ENCODE results near the gene GARNL3.
A peak's percentile ranks its signal among the peaks of the same experiment; 100 is the strongest.

The GARNL3 gene

DNA sequence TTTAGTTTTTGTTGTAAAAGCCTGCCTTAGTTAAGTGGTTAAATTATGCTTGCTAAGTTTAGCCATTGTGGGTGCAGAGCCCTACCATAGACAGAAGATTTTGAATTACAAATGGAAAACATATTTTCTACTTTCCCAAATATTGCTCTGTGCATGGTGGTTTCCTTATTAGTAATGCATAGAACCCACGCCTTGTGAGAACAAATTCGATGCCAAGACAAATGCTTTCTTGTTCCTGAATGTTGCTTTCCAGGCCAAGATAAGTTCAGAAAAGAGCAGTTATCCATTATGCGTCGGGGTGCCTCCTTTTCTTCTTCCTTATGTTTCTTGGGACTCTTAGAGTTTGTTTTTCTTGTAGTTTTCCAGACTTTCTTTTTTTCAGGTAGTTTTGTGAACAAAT, 31.0 kb upstream of the GARNL3 start:
- no peak for DNase-seq (ENCODE audit: low read depth, low spot score)

GRCh38 chr9:127233989-127234388, 30.6 kb upstream of the GARNL3 start:
- DNase-seq (ENCODE audit: low read depth, low spot score): no peak

DNA sequence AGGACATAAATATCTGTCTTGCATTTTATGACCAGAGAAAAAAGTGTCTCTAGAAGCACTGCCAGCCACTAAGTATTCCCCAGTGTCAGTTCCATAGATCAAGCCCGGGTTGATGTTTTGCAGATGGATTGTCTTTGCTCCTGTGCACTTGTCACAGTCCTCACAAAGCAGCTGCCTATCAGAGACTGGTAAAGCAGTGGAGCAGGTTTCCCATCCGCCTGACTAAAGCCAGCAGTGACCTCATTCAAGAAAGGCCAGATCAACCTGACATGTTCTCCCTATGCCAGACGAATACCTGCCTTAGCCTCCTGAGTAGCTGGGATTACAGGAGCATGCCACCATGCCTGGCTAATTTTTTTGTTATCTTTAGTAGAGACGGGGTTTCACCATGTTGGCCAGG, 26.8 kb upstream of the GARNL3 start:
- no peak for DNase-seq (ENCODE audit: low read depth, low spot score)

DNA sequence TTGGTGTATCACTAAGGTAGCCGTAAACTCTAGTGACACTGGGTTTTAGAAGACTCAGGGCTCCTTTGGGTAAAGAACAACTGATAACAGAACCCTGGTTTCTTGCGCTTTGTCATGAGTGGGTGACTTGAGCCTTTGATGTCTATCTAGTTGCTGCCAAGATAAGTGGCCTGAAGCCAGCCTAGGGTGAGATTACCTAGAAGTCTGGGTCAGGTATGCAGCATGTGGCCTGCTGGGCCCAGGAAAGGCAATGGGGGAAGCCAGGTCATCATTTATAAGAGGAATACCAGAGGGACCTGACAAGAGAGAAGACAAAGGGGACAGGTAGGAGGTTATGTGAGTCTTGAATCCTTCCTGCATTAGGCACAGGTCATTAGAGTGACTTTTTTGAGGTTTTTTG, 23.2 kb upstream of the GARNL3 start:
- DNase-seq (ENCODE audit: low read depth, low spot score): no peak

- peak; percentile 98 for DNase-seq (ENCODE audit: low read depth, low spot score)
Observed at GRCh38 chr9:127244609-127245601, 19.7 kb upstream of the GARNL3 start.

DNA sequence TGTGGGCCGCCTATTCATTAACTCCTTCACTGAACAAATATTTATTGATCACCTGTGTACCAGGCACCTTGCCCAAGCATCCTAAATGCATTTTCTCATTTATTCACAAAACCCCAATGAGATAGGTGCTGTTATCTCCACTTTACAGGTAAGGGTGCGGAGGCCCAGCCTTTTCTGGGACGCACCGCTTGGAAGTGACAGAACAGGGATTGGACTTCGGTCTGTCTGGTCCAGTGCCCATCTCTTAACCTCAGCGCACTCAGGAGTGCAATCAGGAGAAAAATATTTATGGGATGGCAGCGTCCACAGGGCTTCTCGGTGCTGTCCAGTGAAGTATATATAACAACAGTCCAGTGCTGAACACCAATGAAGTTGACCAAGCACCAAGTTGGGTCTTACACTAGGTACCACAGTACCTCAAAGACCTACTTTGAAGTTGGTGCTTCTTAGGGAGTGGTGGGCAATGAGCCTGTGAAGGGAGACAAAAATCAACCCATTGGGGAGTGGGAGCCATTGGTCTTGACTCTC, 18.9 kb upstream of the GARNL3 start:
- no peak for DNase-seq (ENCODE audit: low read depth, low spot score)

GRCh38 chr9:127248241-127248640, 16.3 kb upstream of the GARNL3 start:
- no peak for DNase-seq (ENCODE audit: low read depth, low spot score)

GRCh38 chr9:127249877-127250276, 14.7 kb upstream of the GARNL3 start:
- DNase-seq (ENCODE audit: low read depth, low spot score): no peak

GRCh38 chr9:127250896-127251391, 13.6 kb upstream of the GARNL3 start:
- DNase-seq (ENCODE audit: low read depth, low spot score): no peak

DNA sequence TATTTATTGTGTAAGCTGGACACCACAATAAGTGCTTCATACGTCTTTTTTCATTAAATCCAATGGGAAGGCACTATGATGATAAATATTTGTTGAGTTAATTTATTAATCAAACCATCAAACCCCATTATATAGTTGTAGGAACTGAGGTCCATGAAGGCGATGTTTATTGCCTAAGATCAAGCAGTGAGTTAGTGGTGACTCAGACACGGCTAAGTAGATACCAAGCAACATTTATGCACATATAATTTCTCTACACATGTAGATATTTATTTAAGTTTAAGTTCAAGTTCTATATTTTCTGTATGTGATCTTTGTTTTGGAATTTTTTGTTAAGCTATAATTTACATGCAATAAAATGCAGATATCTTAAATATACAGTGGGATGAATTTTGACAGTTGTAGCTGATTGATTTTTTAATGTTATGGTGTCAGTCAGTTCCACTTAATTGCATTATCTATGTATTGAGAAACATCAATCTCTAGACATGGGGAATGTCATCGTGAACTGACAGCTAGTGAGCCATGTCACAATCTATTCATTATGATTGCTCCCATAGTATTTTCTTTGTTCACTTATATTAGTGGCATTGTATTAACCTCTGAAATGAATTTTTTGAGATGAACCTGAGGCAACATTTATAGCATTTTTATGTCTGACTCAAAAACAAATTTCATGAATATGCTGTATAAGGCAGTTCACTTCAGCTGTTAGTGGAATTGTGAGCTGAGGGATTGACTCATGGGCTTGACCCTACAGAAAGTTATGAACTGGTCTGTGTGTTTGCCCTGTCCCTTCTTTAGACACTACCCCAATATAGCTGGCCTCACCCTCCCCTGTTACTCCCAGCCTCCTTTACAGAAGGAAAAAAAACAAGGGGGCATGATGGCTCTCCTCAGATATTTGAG, 11.9 kb upstream of the GARNL3 start:
- DNase-seq (ENCODE audit: low read depth, low spot score): no peak

DNA sequence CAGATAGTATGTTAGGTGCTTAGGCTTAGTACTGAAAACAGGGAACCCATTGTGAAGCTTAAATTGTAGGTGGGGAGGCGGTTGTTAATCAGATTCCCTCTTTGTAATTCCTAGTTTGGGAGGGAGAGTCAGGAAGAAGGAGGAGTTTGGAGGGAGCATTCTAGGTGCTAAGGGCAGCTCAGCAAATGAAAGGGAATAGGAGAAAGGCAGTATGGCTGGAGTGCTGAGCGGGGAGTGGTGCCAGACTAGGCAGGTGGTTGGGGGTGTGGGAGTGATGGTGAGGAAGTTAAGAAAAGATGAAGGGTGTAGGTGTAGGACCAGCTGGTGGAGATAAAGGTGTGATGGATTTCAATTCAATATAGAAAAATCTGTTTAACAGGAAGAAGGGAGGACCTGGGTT, 11.1 kb upstream of the GARNL3 start:
- DNase-seq (ENCODE audit: low read depth, low spot score): no peak

DNA sequence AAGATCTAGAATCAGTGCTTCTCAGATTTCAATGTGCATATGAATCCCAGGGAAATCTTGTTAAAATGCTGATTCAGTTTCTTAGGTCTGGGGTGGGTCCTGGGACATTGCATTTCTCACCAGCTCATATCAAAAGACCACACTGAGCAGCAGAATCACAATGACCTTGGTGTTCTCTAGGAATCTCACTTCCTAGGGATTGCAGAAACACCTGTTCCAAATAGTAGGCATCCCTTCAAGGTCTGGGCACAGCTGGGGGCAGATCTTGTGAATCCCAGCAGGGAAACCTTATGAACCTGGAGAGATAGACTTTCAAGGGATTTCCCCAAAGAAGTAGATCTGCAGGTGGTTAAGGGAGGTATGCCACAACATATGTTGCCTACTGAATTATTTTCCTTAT, 8.9 kb upstream of the GARNL3 start:
- no peak for DNase-seq (ENCODE audit: low read depth, low spot score)

- no peak for DNase-seq (ENCODE audit: low read depth, low spot score)
Observed at GRCh38 chr9:127256324-127256723, 8.2 kb upstream of the GARNL3 start.

GRCh38 chr9:127258606-127259471, 5.7 kb upstream of the GARNL3 start:
- no peak for DNase-seq (ENCODE audit: low read depth, low spot score)

DNA sequence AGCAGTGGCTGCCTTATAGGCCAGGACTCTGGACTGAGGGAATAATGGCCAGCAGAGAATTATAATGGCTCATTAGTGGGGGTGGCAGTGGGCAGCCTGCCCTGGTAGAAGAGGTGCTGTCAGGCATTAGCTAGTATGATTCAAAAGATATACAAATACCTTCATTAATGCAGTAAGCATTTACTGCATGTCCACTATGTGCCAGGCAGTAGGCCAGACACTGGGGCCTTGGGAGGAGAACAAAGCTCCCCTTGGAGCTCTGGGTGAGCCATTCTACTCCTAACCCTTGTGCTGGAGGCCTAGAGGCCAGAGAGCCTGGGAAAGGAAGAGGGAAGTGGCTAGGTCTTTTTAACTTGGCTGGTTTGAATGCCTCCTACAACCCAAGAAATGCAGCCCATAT, 2.0 kb upstream of the GARNL3 start:
- peak; percentile 36 for DNase-seq (ENCODE audit: low read depth, low spot score)

DNA sequence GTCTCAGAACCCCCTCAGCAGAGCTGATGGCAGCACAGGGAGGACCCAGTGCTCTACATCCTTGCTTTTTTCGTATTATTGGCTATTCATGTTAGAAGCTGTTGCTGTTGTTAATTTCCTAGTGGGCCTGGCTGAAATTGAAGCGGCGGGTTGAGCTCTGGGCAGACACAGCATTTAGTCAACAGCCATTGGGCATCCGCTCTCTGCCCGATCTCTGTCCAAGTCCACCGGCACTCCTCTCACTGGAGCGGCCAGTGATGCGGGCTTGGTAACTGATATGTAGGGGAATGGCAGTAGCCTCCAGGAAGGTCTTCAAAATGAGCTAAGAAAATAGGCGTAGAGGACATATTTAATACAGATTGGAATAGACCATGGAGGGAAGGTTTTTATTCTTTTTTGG, 1.3 kb upstream of the GARNL3 start:
- DNase-seq (ENCODE audit: low read depth, low spot score): no peak

- peak; percentile 53 for DNase-seq (ENCODE audit: low read depth, low spot score)
Observed at GRCh38 chr9:127263664-127264063, 910 bp upstream of the GARNL3 start.

GRCh38 chr9:127267793-127268525, 3.4 kb downstream of the GARNL3 start:
- DNase-seq (ENCODE audit: low read depth, low spot score): no peak

GRCh38 chr9:127269449-127269848, 4.9 kb downstream of the GARNL3 start:
- no peak for DNase-seq (ENCODE audit: low read depth, low spot score)

- DNase-seq (ENCODE audit: low read depth, low spot score): no peak
Observed at GRCh38 chr9:127273326-127273725, 8.8 kb downstream of the GARNL3 start.
